Glutamatergic neuron (in vitro differentiated cells): ENCODE data around the gene ICE2. TPM values are rescaled to one million over a fixed set of nuclear protein-coding genes. Genes with fewer than 3 reads are reported as not detected.

Source experiments
- DNase-seq: peaks from one replicate; pipeline ENCODE4 v3.0.0; 2022
- H3K27ac Mint-ChIP-seq: one replicate; pipeline ENCODE4 v1.8.0; 2020; ENCODE audit warnings: mild to moderate bottlenecking, mixed read lengths, inconsistent platforms; ENCODE audit not compliant: unreplicated experiment
- H3K27me3 Mint-ChIP-seq: one replicate; pipeline ENCODE4 v1.8.0; 2020; ENCODE audit warnings: mild to moderate bottlenecking, moderate library complexity, mixed read lengths, inconsistent platforms; ENCODE audit not compliant: unreplicated experiment
- H3K36me3 Mint-ChIP-seq: one replicate; pipeline ENCODE4 v1.8.0; 2020; ENCODE audit warnings: mild to moderate bottlenecking, mixed read lengths, inconsistent platforms; ENCODE audit not compliant: unreplicated experiment
- H3K4me1 Mint-ChIP-seq: one replicate; pipeline ENCODE4 v1.8.0; 2020; ENCODE audit warnings: mild to moderate bottlenecking, low read depth, mixed read lengths, inconsistent platforms; ENCODE audit not compliant: unreplicated experiment
- H3K4me3 Mint-ChIP-seq: one replicate; pipeline ENCODE4 v1.8.0; 2020; ENCODE audit warnings: mild to moderate bottlenecking, mixed read lengths, inconsistent platforms; ENCODE audit not compliant: unreplicated experiment
- H3K9me3 Mint-ChIP-seq: one replicate; pipeline ENCODE4 v1.8.0; 2020; ENCODE audit warnings: mild to moderate bottlenecking, moderate library complexity, mixed read lengths, inconsistent platforms; ENCODE audit not compliant: unreplicated experiment
- CTCF ChIP-seq: fragments of 200-600 bp; sonication (generic); IDR thresholded peaks from one replicate; pipeline ENCODE4 v1.5.0; 2021; ENCODE audit not compliant: partially characterized antibody, unreplicated experiment
- total RNA-seq: library from RNA; stranded (reverse); fragmentation: NEBNext Ultra II Directional; extraction: Animal tissue kit (Norgen Biotek cat#: 25700); gene quantifications from one replicate; pipeline ENCODE4 v1.2.1, GENCODE V29; 2021; ENCODE audit not compliant: unreplicated experiment

ICE2 gene
- total RNA-seq, 1 donor from 2014 or later, result 53.9 TPM

GRCh38 chr15:60510006-60510405 lies 31.1 kb upstream of the ICE2 start:
- DNase-seq, result no peak
- no peak for TF ChIP-seq CTCF
- Mint-ChIP-seq H3K4me3 (no peak overlapping the region), H3K9me3 (no peaks in the 10 kb centered on the region), H3K27ac (no peak overlapping the region), H3K4me1 (peaks cover 9% of the 10 kb centered on the region), H3K27me3 (no peaks in the 10 kb centered on the region), H3K36me3 (no peaks in the 10 kb centered on the region)

GRCh38 chr15:60509470-60509869 lies 30.5 kb upstream of the ICE2 start:
- no peak for DNase-seq
- no peak for TF ChIP-seq CTCF
- H3K36me3 Mint-ChIP-seq, result no peaks in the 10 kb centered on the region
- H3K9me3 Mint-ChIP-seq, result no peaks in the 10 kb centered on the region
- H3K27me3 Mint-ChIP-seq, result no peaks in the 10 kb centered on the region
- no peak overlapping the region for H3K27ac Mint-ChIP-seq
- H3K4me3 Mint-ChIP-seq, result no peak overlapping the region
- peaks cover 9% of the 10 kb centered on the region for H3K4me1 Mint-ChIP-seq

GRCh38 chr15:60508442-60508841 lies 29.5 kb upstream of the ICE2 start:
- Mint-ChIP-seq H3K27me3 (no peaks in the 10 kb centered on the region), H3K36me3 (no peaks in the 10 kb centered on the region), H3K9me3 (no peaks in the 10 kb centered on the region), H3K4me3 (no peak overlapping the region), H3K4me1 (peaks cover 5% of the 10 kb centered on the region), H3K27ac (no peak overlapping the region)
- TF ChIP-seq CTCF, result no peak
- DNase-seq, result no peak

GRCh38 chr15:60507596-60508424 lies 28.9 kb upstream of the ICE2 start:
- Mint-ChIP-seq H3K9me3 (no peaks in the 10 kb centered on the region), H3K4me1 (peaks cover 5% of the 10 kb centered on the region), H3K4me3 (no peak overlapping the region), H3K27ac (no peak overlapping the region), H3K27me3 (no peaks in the 10 kb centered on the region), H3K36me3 (no peaks in the 10 kb centered on the region)
- TF ChIP-seq CTCF, result peak; percentile 93
- DNase-seq, result no peak

- no peaks in the 10 kb centered on the region for H3K9me3 Mint-ChIP-seq
- TF ChIP-seq CTCF, result no peak
- H3K4me1 Mint-ChIP-seq, result peaks cover 2% of the 10 kb centered on the region
- H3K36me3 Mint-ChIP-seq, result no peaks in the 10 kb centered on the region
- H3K27ac Mint-ChIP-seq, result no peak overlapping the region
- H3K4me3 Mint-ChIP-seq, result no peak overlapping the region
- no peak for DNase-seq
- peaks cover 2% of the 10 kb centered on the region for H3K27me3 Mint-ChIP-seq
Measured at GRCh38 chr15:60496853-60497252, 17.9 kb upstream of the ICE2 start.
